ENCODE measurements around the gene PYCARD.

- TF ChIP-seq, protein P1, sequence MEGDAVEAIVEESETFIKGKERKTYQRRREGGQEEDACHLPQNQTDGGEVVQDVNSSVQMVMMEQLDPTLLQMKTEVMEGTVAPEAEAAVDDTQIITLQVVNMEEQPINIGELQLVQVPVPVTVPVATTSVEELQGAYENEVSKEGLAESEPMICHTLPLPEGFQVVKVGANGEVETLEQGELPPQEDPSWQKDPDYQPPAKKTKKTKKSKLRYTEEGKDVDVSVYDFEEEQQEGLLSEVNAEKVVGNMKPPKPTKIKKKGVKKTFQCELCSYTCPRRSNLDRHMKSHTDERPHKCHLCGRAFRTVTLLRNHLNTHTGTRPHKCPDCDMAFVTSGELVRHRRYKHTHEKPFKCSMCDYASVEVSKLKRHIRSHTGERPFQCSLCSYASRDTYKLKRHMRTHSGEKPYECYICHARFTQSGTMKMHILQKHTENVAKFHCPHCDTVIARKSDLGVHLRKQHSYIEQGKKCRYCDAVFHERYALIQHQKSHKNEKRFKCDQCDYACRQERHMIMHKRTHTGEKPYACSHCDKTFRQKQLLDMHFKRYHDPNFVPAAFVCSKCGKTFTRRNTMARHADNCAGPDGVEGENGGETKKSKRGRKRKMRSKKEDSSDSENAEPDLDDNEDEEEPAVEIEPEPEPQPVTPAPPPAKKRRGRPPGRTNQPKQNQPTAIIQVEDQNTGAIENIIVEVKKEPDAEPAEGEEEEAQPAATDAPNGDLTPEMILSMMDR (IDR thresholded peaks at IDR 0.05 in 2 of 3, conservative IDR thresholded peaks at IDR 0.05 in 1 of 3; ENCODE audit: control insufficient read depth in 2 of 3, extremely low read depth in 1 of 3, insufficient read depth in 1 of 3, low read depth in 3 of 3, low read length in 3 of 3) = no peak
- TF ChIP-seq TARDBP (IDR thresholded peaks at IDR 0.05; ENCODE audit: borderline replicate concordance) (peak; percentile 59; the same call in 1 of the 2 replicates), YY1 (IDR thresholded peaks at IDR 0.05; ENCODE audit: low read depth, low read length) (peak; percentile 95), RAD21 (IDR thresholded peaks at IDR 0.05; ENCODE audit: insufficient read depth, low read depth, low read length) (no peak), SIN3A (IDR thresholded peaks at IDR 0.05; ENCODE audit: low read depth, low read length) (peak; percentile 55), GABPA (IDR thresholded peaks at IDR 0.05; ENCODE audit: low read depth) (no peak), ZNF274 (IDR thresholded peaks at IDR 0.05; ENCODE audit: insufficient read depth, insufficient read length) (no peak)
- TF ChIP-seq, protein P2, sequence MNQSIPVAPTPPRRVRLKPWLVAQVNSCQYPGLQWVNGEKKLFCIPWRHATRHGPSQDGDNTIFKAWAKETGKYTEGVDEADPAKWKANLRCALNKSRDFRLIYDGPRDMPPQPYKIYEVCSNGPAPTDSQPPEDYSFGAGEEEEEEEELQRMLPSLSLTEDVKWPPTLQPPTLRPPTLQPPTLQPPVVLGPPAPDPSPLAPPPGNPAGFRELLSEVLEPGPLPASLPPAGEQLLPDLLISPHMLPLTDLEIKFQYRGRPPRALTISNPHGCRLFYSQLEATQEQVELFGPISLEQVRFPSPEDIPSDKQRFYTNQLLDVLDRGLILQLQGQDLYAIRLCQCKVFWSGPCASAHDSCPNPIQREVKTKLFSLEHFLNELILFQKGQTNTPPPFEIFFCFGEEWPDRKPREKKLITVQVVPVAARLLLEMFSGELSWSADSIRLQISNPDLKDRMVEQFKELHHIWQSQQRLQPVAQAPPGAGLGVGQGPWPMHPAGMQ (IDR thresholded peaks at IDR 0.05; ENCODE audit: borderline replicate concordance) = no peak
These were observed 22.7 kb downstream of the PYCARD start, which contains the start of gene FUS for GRCh38 chr16:31179747-31180459.
